ENCODE data around the gene SYCP2. TPM values are rescaled to one million over a fixed set of nuclear protein-coding genes. Genes with fewer than 3 reads are reported as not detected.

SYCP2 gene
- polyA plus RNA-seq, 1 of the 3 experiments (the other 2 are of a cell fraction), result 0.76 TPM

- TF ChIP-seq POLR2AphosphoS5 (IDR thresholded peaks at IDR 0.05; ENCODE audit: low read depth, low read length) (no peak), TEAD4 (IDR thresholded peaks at IDR 0.05; ENCODE audit: borderline replicate concordance, insufficient read depth) (no peak)
Measured at GRCh38 chr20:59972037-59972801, 38.8 kb upstream of the SYCP2 start (continued).

GRCh38 chr20:59971428-59971827 is 38.0 kb upstream of the SYCP2 start:
- WGBS (ENCODE audit: low lambda C conversion rate), result 30% methylated on average over 1 of the region's 1 CpG
- Histone ChIP-seq H3K27me3 (ENCODE audit: insufficient read depth) (no peaks in the 10 kb centered on the region), H3K9me2 (no peaks in the 10 kb centered on the region), H4K20me1 (ENCODE audit: insufficient read depth) (no peaks in the 10 kb centered on the region), H3K9ac (no peak overlapping the region), H3K27ac (ENCODE audit: low read depth in 2 of 2, low read length in 1 of 2) (no peak overlapping the region), H3K4me2 (no peak overlapping the region), H2AFZ (ENCODE audit: low read depth) (no peak overlapping the region), H3K4me1 (ENCODE audit: control insufficient read depth in 1 of 2, insufficient read depth in 2 of 2, low read depth in 1 of 2, low read length in 1 of 2) (no peaks in the 10 kb centered on the region), H3K79me2 (ENCODE audit: insufficient read depth) (no peaks in the 10 kb centered on the region), H3K36me3 (replicated peaks in 1 of 2; ENCODE audit: control insufficient read depth in 1 of 2, insufficient read depth in 2 of 2, low read length in 1 of 2) (no peaks in the 10 kb centered on the region), H3K9me3 (no peaks in the 10 kb centered on the region), H3K4me3 (ENCODE audit: low read depth in 2 of 2, low read length in 1 of 2) (no peak overlapping the region), H3F3A (replicated peaks; ENCODE audit: insufficient read depth) (no peaks in the 10 kb centered on the region)
- TF ChIP-seq CHD2 (IDR thresholded peaks at IDR 0.05; ENCODE audit: low read length, partially characterized antibody) (no peak), FOXM1 (IDR thresholded peaks at IDR 0.05; ENCODE audit: low read depth) (no peak), TCF12 (IDR thresholded peaks at IDR 0.05) (no peak), GABPA (IDR thresholded peaks at IDR 0.05; ENCODE audit: low read depth) (no peak), MXI1 (IDR thresholded peaks at IDR 0.05; ENCODE audit: low read depth, low read length) (no peak), GATA2 (CRISPR knock-in tag; IDR thresholded peaks at IDR 0.05) (no peak), MEF2A (IDR thresholded peaks at IDR 0.05; ENCODE audit: borderline replicate concordance, low read depth) (no peak)
- CTCF ChIA-PET, result no interaction called here
- no peak for DNase-seq
- POLR2A ChIA-PET, result no interaction called here

GRCh38 chr20:59966428-59966827 is 33.0 kb upstream of the SYCP2 start:
- 49% methylated on average over 3 of the region's 3 CpGs for WGBS (ENCODE audit: low lambda C conversion rate)
- Histone ChIP-seq H2AFZ (ENCODE audit: low read depth) (no peak overlapping the region), H3K9me2 (no peaks in the 10 kb centered on the region), H3K4me3 (ENCODE audit: low read depth in 2 of 2, low read length in 1 of 2) (no peak overlapping the region), H3K36me3 (replicated peaks in 1 of 2; ENCODE audit: control insufficient read depth in 1 of 2, insufficient read depth in 2 of 2, low read length in 1 of 2) (no peaks in the 10 kb centered on the region), H3K4me2 (no peak overlapping the region), H3K27ac (ENCODE audit: low read depth in 2 of 2, low read length in 1 of 2) (no peak overlapping the region), H3K9me3 (no peaks in the 10 kb centered on the region), H3K27me3 (ENCODE audit: insufficient read depth) (no peaks in the 10 kb centered on the region), H3F3A (replicated peaks; ENCODE audit: insufficient read depth) (no peaks in the 10 kb centered on the region), H3K9ac (no peak overlapping the region), H4K20me1 (ENCODE audit: insufficient read depth) (no peaks in the 10 kb centered on the region), H3K4me1 (ENCODE audit: control insufficient read depth in 1 of 2, insufficient read depth in 2 of 2, low read depth in 1 of 2, low read length in 1 of 2) (no peaks in the 10 kb centered on the region), H3K79me2 (ENCODE audit: insufficient read depth) (no peaks in the 10 kb centered on the region)
- POLR2A ChIA-PET, result no interaction called here
- DNase-seq, result no peak
- CTCF ChIA-PET, result interaction anchor here (2.7 kb wide), 1 partner anchor 11 kb away, joined by 7 read pairs; no protein-coding TSS in a partner anchor
- TF ChIP-seq TEAD4 (IDR thresholded peaks at IDR 0.05; ENCODE audit: borderline replicate concordance, insufficient read depth) (no peak), FOXJ3 (CRISPR knock-in tag; IDR thresholded peaks at IDR 0.05) (no peak), TAF1 (IDR thresholded peaks at IDR 0.05; ENCODE audit: borderline replicate concordance, low read depth, low read length) (no peak), REST (IDR thresholded peaks at IDR 0.05; ENCODE audit: low read depth, low read length) (no peak), RAD21 (IDR thresholded peaks at IDR 0.05; ENCODE audit: low read length) (no peak)
